GM10847 (cell line): ENCODE results near the gene NCOR2.
A peak's percentile ranks its signal among the peaks of the same experiment; 100 is the strongest.

Experiments
- POLR2A ChIP-seq: IDR thresholded peaks from 2 replicates; pipeline ENCODE4 v1.6.1; 2011; ENCODE audit not compliant: insufficient read length; ENCODE audit errors: extremely low read depth

Gene NCOR2

DNA sequence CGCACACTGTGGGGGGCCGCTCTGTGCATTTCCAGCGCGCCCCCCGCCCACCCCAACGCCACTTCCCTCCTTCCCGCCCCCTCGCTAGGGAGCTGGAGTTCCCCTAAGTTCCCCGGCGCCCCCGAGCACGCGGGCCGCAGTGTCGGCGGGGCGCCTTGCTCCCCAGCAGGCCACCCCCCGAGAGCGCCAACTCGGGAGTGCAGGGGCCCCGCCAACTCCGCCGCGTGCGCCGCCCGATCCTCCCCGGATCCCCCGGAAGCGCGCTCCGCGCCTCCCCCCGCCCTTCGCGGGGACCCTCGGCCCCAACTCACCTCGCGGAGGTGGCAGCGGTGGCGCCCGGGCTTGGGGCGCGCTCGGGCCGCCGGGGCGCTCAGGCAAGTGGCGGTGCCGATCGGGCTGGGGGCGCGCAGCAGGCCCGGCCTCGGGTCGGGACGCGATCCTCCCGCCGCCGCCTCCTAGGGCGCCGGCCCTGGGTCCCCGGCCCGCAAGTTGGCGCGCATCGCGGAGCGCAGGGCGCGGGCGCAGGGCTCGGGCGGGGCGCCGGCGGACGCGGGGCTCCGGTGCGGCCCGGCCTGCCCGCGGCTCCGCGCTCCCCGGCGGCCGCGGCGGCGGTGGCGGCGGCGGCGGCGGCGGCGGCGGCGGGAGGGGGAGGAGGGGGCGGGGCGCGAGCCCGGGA is at the start of gene NCOR2:
TSS of gene NCOR2 (minus strand) at position 616 of the 676 bp plus-strand sequence. CDS start 72,361 bp downstream, outside the sequence.
- TF ChIP-seq POLR2A, result peak; percentile 20

DNA sequence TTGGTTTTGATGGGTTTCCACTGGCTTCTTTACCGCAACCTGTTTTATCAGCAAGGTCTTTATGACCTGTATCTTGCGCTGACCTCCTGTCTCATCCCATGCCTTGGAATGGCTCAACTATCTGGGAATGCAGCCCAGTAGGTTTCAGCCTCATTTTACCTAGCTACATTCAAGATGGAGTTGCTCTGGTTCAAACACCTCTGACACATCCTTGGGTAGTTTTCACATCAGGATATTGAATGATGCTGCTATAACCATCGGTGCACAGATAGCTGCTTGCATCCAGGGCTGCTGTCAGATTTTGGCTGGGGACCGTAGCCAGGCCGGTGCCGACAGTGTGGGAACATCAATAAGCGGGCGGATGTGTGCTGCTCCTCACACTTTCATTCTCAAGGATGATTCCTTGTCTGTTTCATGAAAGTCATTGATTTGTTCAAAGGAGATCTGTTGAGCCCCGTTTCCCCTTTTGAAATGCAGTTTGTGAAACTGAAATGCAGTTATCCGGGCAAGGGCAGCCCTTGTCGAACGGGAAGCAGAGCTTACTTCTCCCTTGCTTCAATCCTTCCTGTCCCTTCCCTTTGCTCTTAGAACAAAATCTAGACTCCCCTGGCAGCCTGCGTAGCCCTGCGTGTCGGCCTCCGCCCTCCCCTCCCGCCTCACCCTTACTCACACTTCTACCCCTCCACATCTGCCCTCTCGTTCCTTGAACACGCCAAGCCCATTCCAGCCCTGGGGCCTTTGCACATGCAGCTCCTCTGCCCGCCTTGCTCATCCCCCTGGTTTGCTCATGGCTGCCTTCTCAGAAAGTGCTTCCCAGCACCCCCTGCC is 49.2 kb upstream of the NCOR2 start:
- no peak for TF ChIP-seq POLR2A

DNA sequence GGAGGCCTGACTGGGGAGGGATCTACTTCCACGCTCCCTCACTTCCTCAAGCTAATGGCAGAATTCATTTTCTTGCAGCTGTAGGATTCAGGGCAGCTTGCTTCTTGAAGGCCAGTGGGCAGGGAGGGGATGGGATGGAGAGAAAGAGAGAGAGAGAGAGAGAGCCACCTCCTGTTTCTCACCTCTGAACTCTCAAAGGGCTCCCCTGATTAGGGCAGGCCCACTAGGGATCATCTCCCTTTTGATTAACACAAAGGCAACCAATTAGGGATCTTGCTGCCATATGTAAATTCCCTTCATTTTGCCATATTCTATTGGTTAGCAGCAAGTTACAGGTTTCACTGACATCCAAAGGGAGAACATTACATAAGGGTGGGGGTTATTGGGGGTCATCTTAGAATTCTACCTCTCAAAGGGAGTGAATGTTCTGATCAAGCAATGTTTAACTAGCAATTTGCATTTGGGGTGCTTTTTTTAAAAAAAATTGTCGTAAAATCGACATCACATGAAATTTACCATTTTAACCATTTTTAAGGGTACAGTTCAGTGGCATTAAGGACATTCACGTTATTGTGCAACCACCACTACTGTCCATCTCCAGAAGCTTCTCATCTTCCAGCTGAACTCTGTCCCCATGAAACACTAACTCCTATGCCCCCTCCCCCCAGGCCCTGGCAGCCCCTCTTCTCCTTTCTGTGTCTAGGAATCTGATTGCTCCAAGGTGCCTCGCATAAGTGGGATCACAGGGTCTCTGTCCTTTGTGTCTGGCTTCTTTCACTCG is 47.3 kb upstream of the NCOR2 start:
- TF ChIP-seq POLR2A, result no peak

- no peak for TF ChIP-seq POLR2A
Measured at GRCh38 chr12:124613151-124613585, 45.8 kb upstream of the NCOR2 start.

DNA sequence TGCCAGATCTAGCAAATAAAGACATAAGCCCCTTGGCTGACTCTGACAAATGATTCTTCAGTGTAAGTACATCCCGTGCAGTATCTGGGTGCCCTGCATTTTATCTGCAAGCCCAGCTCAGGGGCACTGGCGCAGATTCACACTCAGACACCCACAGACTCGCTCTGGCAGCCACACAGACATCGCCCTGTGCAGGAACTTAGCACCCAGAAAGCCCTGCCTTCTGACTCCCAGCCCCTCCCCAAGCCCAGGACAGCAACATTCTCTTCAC is 44.9 kb upstream of the NCOR2 start:
- TF ChIP-seq POLR2A, result no peak

DNA sequence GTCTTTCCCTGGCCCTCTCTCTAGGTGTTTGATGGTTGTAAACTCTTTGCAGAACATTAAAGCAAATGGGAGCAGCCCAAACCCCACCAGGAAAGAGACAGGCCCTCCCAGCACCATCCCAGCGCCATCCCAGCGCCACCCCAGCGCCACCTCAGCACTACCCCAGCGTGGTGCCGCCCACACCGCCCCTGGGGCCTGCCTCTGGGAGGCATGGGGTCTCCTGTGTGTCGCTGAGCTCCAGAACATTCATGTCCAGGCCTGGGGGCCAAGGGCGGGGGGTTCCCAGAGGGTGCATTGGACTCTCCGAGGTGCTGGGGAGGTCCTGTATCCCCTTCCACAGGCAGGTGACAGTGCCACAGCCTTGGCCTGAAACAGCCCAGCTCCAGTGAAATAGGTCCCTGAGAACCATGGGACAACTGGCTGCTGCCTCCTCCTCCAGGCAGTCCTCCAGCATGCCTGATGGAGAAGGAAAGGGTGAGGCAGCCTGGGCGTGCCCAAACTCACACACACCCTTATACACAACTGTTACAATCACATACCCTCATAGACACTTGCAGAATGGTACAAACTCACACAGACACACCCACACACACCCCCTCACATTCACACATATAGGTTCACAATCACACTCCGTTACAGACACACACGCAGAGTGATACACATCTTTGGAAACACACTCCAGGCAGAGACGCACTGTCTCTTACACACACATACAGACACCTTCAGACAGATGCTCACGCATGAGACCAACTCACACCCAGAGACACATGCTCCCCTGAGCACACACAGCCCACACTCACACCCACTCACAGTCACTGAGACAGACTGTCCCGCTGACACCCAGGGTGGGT is 44.4 kb upstream of the NCOR2 start:
- TF ChIP-seq POLR2A, result no peak

DNA sequence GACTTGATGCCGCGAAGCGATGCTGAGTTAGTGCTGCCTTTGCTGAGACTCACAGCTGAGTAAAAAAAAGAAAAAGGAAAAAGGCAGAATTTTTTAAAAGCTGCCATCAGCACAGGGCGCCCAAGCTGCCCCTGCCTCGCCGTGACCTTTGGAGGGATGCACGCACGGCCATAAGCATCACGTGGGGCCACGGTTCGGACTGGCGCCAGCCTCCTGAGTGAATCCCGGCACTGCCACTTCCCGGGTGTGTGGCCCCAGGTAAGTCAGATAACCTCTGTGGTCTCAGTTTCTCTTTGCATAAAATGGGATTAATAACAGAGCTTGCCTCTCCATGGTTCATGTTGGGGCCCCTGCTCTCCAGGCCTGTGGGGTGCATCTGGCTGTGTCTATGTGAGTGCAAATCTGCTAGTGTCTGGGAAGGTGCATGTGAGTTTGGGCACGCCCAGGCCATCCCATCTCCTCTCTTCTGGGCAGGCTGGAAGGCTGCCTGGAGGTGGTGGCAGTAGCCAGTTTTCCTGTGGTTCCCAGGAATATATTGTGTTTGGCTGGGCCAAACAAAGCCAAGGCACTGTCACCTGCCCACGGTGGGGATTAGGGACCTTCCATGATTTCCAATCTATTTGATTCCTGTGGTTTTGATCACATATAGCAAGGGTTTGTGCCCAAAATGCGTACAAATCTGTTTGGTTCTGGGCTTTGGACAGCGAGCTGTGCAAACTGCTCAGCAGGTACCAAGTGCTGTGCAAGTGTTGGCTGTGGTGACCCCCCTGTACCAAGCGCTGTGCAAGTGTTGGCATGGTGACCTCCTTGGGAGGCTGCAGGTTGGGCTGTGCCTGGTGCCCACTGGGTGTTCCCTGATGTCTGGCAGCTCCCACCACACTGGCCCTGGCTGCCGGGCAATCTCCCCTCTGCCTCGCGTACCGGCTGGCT is 43.5 kb upstream of the NCOR2 start:
- no peak for TF ChIP-seq POLR2A

- TF ChIP-seq POLR2A, result no peak
Measured at GRCh38 chr12:124610021-124610612, 42.7 kb upstream of the NCOR2 start.

DNA sequence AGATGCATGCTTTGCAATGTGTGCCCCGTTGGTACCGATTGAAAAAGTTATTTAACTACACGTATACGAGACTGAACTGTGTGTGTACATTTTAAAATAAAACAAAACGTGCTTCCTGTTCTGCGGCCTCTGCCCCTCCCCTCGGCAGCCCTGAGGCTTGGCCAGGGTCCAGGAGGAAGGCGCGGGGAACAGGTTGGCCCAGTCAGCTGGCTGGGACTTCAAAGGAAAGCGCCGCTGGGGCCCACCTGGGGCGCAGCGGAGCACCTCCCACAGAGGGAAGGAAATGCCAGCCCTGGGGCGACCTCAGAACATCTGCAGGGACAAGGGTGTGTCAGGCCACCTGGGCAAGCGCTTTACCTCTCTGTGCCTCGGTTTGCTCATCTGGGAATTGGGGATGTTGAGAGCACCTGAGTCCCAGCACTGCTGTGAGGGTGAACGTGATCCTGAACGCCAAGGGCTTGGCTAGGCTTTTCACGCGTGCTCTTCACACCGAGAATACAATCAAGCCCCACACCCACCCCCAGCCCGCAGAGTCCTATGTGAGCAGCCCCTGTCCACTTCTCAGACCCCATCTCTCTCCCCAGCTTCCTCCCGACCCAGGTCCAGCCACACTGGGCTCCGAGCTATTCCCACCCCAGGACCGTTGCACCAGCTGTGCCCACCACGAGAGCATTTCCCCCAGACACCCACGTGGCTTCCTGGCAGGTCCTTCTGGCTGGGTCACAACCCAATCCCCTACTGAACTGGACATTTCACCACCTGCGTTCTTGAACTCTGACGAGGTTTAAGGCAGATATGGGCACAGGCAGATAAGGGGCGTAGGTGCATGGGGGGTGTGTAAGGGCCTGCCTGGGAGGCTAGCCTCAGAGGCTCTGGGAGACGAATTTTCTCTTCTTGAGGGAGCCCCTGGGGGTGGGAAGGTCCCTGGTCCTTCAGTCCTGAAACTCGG is 41.9 kb upstream of the NCOR2 start:
- no peak for TF ChIP-seq POLR2A

DNA sequence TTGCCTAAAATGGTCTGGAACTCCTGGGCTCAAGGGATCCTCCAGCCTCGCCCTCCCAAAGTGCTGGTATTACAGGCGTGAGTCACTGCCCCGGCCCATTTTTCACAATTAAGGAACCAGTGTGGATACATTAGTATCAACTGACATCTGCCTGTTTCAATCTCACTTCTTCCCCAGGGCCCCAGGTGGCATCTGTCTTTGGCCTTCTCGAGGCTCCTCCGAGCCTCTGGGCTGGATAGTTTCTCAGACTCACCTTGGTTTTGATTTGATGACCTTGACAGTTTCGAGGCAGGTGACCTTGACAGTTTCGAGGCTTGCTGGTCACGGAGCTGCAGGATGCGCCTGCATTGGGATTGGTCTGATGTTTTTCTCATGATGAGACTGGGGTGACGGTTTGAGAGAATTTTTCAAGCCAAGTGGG is 41.0 kb upstream of the NCOR2 start:
- TF ChIP-seq POLR2A, result no peak

GRCh38 chr12:124607681-124608425 is 40.4 kb upstream of the NCOR2 start:
- TF ChIP-seq POLR2A, result no peak
